Endothelial cell of umbilical vein (primary cell): ENCODE data around the gene LDLRAD4. TPM values are rescaled to one million over a fixed set of nuclear protein-coding genes. Genes with fewer than 3 reads are reported as not detected.

ENCODE experiments used
- BruUV-seq: library from RNA; stranded (reverse); fragments of 400-500 nt; replicated peaks from 2 replicates; lab custom pipeline; 2021; lab: Mats Ljungman, UMichigan
- CTCF ChIA-PET: fragments of 300-600, 350-600 bp; sonication (Branson Sonifier 250); formaldehyde crosslinking; loops from one replicate; lab custom pipeline; 2021; ENCODE audit warnings: antibody characterized with exemption, inconsistent platforms; lab: Charles Lee
- POLR2A ChIA-PET: fragments of 300-600, 350-600 bp; sonication (Branson Sonifier 250); formaldehyde crosslinking; loops from one replicate; lab custom pipeline; 2021; ENCODE audit warnings: antibody characterized with exemption, inconsistent platforms; lab: Charles Lee
- DNase-seq: peaks from one replicate; pipeline ENCODE4 v3.0.0-alpha.2; 2011; ENCODE audit warnings: low read depth, low spot score
- FAIRE-seq: peaks from 2 replicates; lab custom pipeline; 2011; peaks lifted over from hg19 to GRCh38; lab: Jason Lieb, UNC
- H2AFZ ChIP-seq: 2 replicates; pipeline ENCODE4 v1.6.0; 2012; ENCODE audit warnings: low read depth, low read length, control low read depth, inconsistent platforms
- H3K27ac ChIP-seq: 2 replicates; pipeline ENCODE4 v1.5.1; 2011; ENCODE audit warnings: low read depth, mild to moderate bottlenecking, control low read depth, low read length, moderate library complexity; ENCODE audit not compliant: insufficient read depth
- H3K27me3 ChIP-seq, 2 experiments: 2 replicates each; pipeline versions ENCODE4 v1.6.0 to v1.6.1; 2011; ENCODE audit warnings: low read length in 2 of 2, mixed read lengths in 1 of 2; ENCODE audit not compliant: control insufficient read depth in 2 of 2, insufficient read depth in 2 of 2
- H3K36me3 ChIP-seq, 2 experiments: 2 replicates in 1 of 2; 3 replicates in 1 of 2; pipeline ENCODE4 v1.5.1; 2011; ENCODE audit warnings: low read length in 2 of 2, mild to moderate bottlenecking in 1 of 2, moderate library complexity in 1 of 2; ENCODE audit not compliant: control insufficient read depth in 2 of 2, insufficient read depth in 2 of 2; ENCODE audit errors: extremely low read depth in 1 of 2
- H3K4me1 ChIP-seq: 3 replicates; pipeline ENCODE4 v1.5.1; 2011; ENCODE audit warnings: mild to moderate bottlenecking, low read length; ENCODE audit not compliant: control insufficient read depth, insufficient read depth; ENCODE audit errors: extremely low read depth
- H3K4me2 ChIP-seq: 2 replicates; pipeline ENCODE4 v1.6.1; 2011; ENCODE audit warnings: low read length, control low read depth, mixed read lengths; ENCODE audit not compliant: insufficient read depth
- H3K4me3 ChIP-seq, 3 experiments: fragments of 200-600 bp in 1 of 3; sonication (generic), shearing (Covaris generic) in 1 of 3; replicated peaks in 1 of 3; 2 replicates each; pipeline ENCODE4 v1.5.1; 2011 to 2016; ENCODE audit warnings: control low read depth in 3 of 3, low read length in 3 of 3, mild to moderate bottlenecking in 2 of 3, inconsistent platforms in 1 of 3, low read depth in 1 of 3, moderate library complexity in 1 of 3; ENCODE audit not compliant: insufficient read depth in 1 of 3
- H3K79me2 ChIP-seq: 2 replicates; pipeline ENCODE4 v1.6.0; 2012; ENCODE audit warnings: low read length, inconsistent platforms; ENCODE audit not compliant: control insufficient read depth, insufficient read depth
- H3K9ac ChIP-seq: replicated peaks from 2 replicates; pipeline ENCODE3; 2011; ENCODE audit warnings: low read length, control low read depth; ENCODE audit not compliant: insufficient read depth; ENCODE audit errors: extremely low read depth
- H3K9me1 ChIP-seq: replicated peaks from 3 replicates; pipeline ENCODE4 v1.6.0; 2011; ENCODE audit warnings: mild to moderate bottlenecking, low read length; ENCODE audit not compliant: control insufficient read depth, insufficient read depth; ENCODE audit errors: extremely low read depth
- H3K9me3 ChIP-seq: replicated peaks from 2 replicates; pipeline ENCODE4 v1.5.1; 2012; ENCODE audit warnings: low read length, inconsistent platforms; ENCODE audit not compliant: control insufficient read depth, insufficient read depth
- H4K20me1 ChIP-seq: replicated peaks from 2 replicates; pipeline ENCODE3; 2011; ENCODE audit warnings: mild to moderate bottlenecking, low read length; ENCODE audit not compliant: control insufficient read depth, insufficient read depth; ENCODE audit errors: extremely low read depth
- EZH2 ChIP-seq: IDR thresholded peaks from 2 replicates; pipeline ENCODE4 v1.6.1; 2012; ENCODE audit warnings: borderline replicate concordance, low read depth, mild to moderate bottlenecking, moderate library complexity, low read length, inconsistent platforms; ENCODE audit not compliant: severe bottlenecking
- FOS ChIP-seq: IDR thresholded peaks from 2 replicates; pipeline ENCODE4 v1.6.1; 2011; ENCODE audit warnings: mild to moderate bottlenecking, low read length, moderate library complexity, borderline replicate concordance; ENCODE audit not compliant: insufficient read depth
- GATA2 ChIP-seq: IDR thresholded peaks from 2 replicates; pipeline ENCODE4 v1.7.0; 2011; ENCODE audit warnings: low read depth, mild to moderate bottlenecking, moderate library complexity, mixed read lengths, low read length; ENCODE audit not compliant: insufficient read length, insufficient read depth
- JUN ChIP-seq: IDR thresholded peaks from 2 replicates; pipeline ENCODE4 v1.6.1; 2011; ENCODE audit warnings: borderline replicate concordance, low read depth; ENCODE audit not compliant: insufficient read length, insufficient read depth
- MYC ChIP-seq: IDR thresholded peaks from one replicate; pipeline ENCODE4 v1.6.1; 2011; ENCODE audit warnings: mild to moderate bottlenecking, low read depth, low read length
- POLR2A ChIP-seq: IDR thresholded peaks from 2 replicates; pipeline ENCODE4 v1.6.1; 2012; ENCODE audit warnings: low read depth, mild to moderate bottlenecking, control low read depth, low read length
- POLR2AphosphoS5 ChIP-seq: IDR thresholded peaks from 2 replicates; pipeline ENCODE4 v1.6.1; 2012; ENCODE audit warnings: low read depth, mild to moderate bottlenecking, control low read depth, low read length, moderate library complexity; ENCODE audit not compliant: insufficient read depth
- dilution Hi-C: fragments of 300-500 bp; cut with MboI; formaldehyde crosslinking; loops from one replicate; pipeline ENCODE4 v1.15.0; 2019; ENCODE audit warnings: low sequenced_read_pairs; ENCODE audit not compliant: extremely low pct_ligation_motif_present
- intact Hi-C: fragments of 100-400 bp; cut with micrococcal nuclease; formaldehyde crosslinking; loops from one replicate; pipeline ENCODE4 v1.10.0; 2022
- polyA plus RNA-seq, 4 experiments: library from polyadenylated mRNA; depleted of rRNA in 3 of 4; stranded (reverse) in 3 of 4; unstranded in 1 of 4; fragments of >200 nt; gene quantifications; 2 replicates each; pipeline versions ENCODE4 v1.2.1 to v1.2.3, GENCODE V29; 2011 to 2012; ENCODE audit warnings: missing spikeins in 1 of 4
- total RNA-seq: library from RNA; stranded (reverse); gene quantifications from 2 replicates; pipeline ENCODE4 v1.2.3, GENCODE V29; 2021
- TF ChIP-seq, protein P1 (sequence below), 2 donors: IDR thresholded peaks; 1 replicate in 1 of 2; 2 replicates in 1 of 2; pipeline ENCODE4 v1.5.1; 2011; ENCODE audit warnings: low read length in 2 of 2, mild to moderate bottlenecking in 2 of 2, moderate library complexity in 2 of 2, control low read depth in 1 of 2, inconsistent platforms in 1 of 2, low read depth in 1 of 2; ENCODE audit not compliant: insufficient read depth in 1 of 2; ENCODE audit errors: extremely low read depth in 1 of 2
- TF ChIP-seq, protein P2 (sequence below): IDR thresholded peaks from 2 replicates; pipeline ENCODE4 v1.6.1; 2011; ENCODE audit not compliant: insufficient read depth, insufficient read length

Gene LDLRAD4
- total and polyA plus RNA-seq, 2 donors (not counting 3 experiments of a cell fraction or from before 2014, with no cell fraction given) = 5.2 to 6.5 TPM

DNA sequence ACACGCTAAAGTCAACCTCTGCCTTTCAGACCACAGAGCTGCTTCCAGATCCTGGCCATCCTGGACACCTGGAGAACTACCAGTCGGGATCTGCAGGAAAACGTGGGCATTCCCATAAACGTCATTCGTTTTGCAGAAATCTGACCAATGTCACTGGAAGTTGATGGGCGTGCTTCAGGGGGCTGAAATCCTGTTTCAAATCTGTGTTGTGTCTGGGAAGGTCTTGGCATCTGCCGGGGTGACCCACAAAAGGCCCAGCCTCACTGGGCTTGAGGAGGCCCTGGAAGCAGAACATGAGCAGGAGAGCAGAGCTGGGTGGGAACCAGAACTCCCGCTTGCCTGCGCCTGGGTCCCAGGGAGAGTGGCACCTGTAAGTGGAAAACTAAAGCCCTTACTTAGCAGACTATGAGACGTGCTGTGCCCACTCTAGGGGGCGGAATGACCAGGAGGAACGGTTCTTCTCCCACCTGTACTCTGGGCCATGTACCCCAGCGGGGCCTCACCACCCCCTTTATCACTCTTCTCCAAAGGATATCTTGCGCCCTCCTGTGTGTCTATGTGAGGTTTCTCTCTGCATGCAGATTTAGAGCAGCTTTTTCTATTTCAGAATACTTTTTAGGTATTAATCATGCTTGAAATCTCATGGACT lies 306.9 kb downstream of the LDLRAD4 start:
- H3K9ac ChIP-seq = no peak overlapping the region
- FAIRE-seq (no peak), DNase-seq (no peak)
- H3K4me3 ChIP-seq = no peak overlapping the region
- intact Hi-C loops = no loop called here
- no peaks in the 10 kb centered on the region for H3K36me3 ChIP-seq
- H3K4me2 ChIP-seq = no peak overlapping the region
- no peak overlapping the region for H3K27ac ChIP-seq
- no peak overlapping the region for H2AFZ ChIP-seq
- H3K9me1 ChIP-seq = no peaks in the 10 kb centered on the region
- H3K79me2 ChIP-seq = no peaks in the 10 kb centered on the region
- ChIA-PET POLR2A (no interaction called here), CTCF (interaction anchor here (0.8 to 10.9 kb wide), 5 partner anchors 14 to 413 kb away, joined by 3 to 195 read pairs (median 3); partner anchors contain the start of gene LDLRAD4)
- no peaks in the 10 kb centered on the region for H3K4me1 ChIP-seq
- no TSS peak for BruUV-seq
- no peaks in the 10 kb centered on the region for H3K9me3 ChIP-seq
- H4K20me1 ChIP-seq = no peaks in the 10 kb centered on the region
- H3K27me3 ChIP-seq = no peaks in the 10 kb centered on the region
- TF ChIP-seq JUN = no peak
- TF ChIP-seq, protein P1, sequence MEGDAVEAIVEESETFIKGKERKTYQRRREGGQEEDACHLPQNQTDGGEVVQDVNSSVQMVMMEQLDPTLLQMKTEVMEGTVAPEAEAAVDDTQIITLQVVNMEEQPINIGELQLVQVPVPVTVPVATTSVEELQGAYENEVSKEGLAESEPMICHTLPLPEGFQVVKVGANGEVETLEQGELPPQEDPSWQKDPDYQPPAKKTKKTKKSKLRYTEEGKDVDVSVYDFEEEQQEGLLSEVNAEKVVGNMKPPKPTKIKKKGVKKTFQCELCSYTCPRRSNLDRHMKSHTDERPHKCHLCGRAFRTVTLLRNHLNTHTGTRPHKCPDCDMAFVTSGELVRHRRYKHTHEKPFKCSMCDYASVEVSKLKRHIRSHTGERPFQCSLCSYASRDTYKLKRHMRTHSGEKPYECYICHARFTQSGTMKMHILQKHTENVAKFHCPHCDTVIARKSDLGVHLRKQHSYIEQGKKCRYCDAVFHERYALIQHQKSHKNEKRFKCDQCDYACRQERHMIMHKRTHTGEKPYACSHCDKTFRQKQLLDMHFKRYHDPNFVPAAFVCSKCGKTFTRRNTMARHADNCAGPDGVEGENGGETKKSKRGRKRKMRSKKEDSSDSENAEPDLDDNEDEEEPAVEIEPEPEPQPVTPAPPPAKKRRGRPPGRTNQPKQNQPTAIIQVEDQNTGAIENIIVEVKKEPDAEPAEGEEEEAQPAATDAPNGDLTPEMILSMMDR (IDR thresholded peaks at IDR 0.05; ENCODE audit: extremely low read depth in 1 of 2, insufficient read depth in 1 of 2, low read depth in 1 of 2, low read length in 2 of 2) = no peak
- TF ChIP-seq MYC = no peak
- TF ChIP-seq GATA2 = no peak
- no peak for TF ChIP-seq POLR2A
- TF ChIP-seq FOS = no peak
- TF ChIP-seq, protein P2, sequence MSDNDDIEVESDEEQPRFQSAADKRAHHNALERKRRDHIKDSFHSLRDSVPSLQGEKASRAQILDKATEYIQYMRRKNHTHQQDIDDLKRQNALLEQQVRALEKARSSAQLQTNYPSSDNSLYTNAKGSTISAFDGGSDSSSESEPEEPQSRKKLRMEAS = no peak
- TF ChIP-seq EZH2 = no peak
- TF ChIP-seq POLR2AphosphoS5 = no peak
- dilution Hi-C loops = no loop called here
